ENCODE data around the gene RNF223. TPM values are rescaled to one million over a fixed set of nuclear protein-coding genes. Genes with fewer than 3 reads are reported as not detected.

Gene RNF223
- total RNA-seq, 1 donor from 2014 or later = 9.0 TPM

DNA sequence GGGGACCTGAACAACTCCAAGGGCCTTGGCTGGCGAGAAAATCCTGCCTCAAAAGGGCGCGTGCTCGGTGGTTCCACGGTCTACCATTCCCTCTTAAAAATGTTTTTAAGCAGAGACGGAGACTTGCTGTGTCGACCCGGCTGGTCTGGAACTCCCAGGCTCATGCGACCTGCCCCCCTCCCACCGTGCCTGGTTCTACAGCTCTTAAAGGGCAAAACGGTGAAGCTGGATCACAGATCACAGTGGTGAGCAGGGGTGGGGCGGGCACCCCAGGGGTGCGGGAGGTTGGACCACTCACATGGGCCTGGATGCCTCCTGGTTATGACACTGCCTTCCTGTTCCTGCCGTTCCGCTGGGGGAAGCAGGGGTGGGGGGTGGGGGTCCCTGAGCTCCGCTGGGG, 46.0 kb upstream of the RNF223 start:
- Histone ChIP-seq H3K27me3 (ENCODE audit: control insufficient read depth, insufficient read depth, low read length) (no peaks in the 10 kb centered on the region), H3K4me3 (ENCODE audit: low read depth, low read length) (no peak overlapping the region), H3K36me3 (ENCODE audit: control insufficient read depth, insufficient read depth, low read length) (no peaks in the 10 kb centered on the region)
- TF ChIP-seq, protein P1, sequence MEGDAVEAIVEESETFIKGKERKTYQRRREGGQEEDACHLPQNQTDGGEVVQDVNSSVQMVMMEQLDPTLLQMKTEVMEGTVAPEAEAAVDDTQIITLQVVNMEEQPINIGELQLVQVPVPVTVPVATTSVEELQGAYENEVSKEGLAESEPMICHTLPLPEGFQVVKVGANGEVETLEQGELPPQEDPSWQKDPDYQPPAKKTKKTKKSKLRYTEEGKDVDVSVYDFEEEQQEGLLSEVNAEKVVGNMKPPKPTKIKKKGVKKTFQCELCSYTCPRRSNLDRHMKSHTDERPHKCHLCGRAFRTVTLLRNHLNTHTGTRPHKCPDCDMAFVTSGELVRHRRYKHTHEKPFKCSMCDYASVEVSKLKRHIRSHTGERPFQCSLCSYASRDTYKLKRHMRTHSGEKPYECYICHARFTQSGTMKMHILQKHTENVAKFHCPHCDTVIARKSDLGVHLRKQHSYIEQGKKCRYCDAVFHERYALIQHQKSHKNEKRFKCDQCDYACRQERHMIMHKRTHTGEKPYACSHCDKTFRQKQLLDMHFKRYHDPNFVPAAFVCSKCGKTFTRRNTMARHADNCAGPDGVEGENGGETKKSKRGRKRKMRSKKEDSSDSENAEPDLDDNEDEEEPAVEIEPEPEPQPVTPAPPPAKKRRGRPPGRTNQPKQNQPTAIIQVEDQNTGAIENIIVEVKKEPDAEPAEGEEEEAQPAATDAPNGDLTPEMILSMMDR (IDR thresholded peaks at IDR 0.05; ENCODE audit: insufficient read depth, low read length, severe bottlenecking) = no peak
- FAIRE-seq (no peak), DNase-seq (ENCODE audit: low read depth) (no peak)

DNA sequence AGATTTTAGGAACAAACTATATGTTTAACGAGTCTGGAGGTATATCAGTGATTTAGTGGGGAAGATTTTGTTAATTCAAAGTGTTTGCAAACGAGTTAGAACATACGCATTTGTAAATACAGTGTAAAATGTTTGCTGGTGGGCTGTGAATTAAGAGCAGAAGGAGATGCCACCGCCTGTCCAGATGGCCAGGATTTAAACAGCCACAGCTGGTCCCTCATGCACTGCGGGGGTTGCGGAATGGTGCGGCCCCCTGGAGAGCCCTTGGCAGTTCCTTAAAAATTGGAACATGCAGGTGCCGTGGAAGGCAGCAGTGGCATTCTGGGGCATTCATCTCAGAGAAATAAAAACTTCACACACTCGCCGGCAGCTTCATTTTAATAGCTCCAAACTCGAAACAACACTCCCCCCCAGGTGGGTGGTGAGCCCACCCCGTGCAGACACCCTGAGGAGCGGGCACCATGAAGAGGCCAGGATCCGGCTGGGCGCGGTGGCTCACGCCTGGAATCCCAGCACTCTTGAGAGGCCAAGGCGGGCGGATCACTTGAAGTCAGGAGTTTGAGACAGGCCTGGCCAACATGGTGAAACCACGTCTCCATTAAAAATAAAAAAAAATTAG, 45.3 kb upstream of the RNF223 start:
- no peaks in the 10 kb centered on the region for H3K27me3 ChIP-seq (ENCODE audit: control insufficient read depth, insufficient read depth, low read length)
- DNase-seq (ENCODE audit: low read depth) (no peak), FAIRE-seq (no peak)
- TF ChIP-seq, protein P1 (IDR thresholded peaks at IDR 0.05; ENCODE audit: insufficient read depth, low read length, severe bottlenecking) = no peak
- no peaks in the 10 kb centered on the region for H3K36me3 ChIP-seq (ENCODE audit: control insufficient read depth, insufficient read depth, low read length)
- no peak overlapping the region for H3K4me3 ChIP-seq (ENCODE audit: low read depth, low read length)

DNA sequence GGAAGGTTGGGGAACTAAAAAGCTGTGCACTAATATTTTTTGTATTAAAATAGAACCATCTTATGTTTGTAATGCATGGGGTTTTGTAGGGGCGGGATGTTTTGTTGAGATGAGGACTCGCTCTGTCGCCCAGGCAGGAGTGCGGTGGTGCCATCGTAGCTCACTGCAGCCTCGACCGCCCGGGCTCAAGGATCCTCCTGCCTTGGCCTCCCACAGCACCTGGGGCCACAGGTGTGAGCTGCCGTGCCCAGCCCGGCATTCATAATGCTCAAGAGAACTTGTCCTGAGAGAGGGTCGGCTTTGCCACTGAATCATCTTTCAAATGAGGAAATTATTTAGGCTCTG, 44.7 kb upstream of the RNF223 start:
- H3K27me3 ChIP-seq (ENCODE audit: control insufficient read depth, insufficient read depth, low read length) = no peaks in the 10 kb centered on the region
- TF ChIP-seq, protein P1 (IDR thresholded peaks at IDR 0.05; ENCODE audit: insufficient read depth, low read length, severe bottlenecking) = no peak
- H3K4me3 ChIP-seq (ENCODE audit: low read depth, low read length) = no peak overlapping the region
- no peak for FAIRE-seq
- no peaks in the 10 kb centered on the region for H3K36me3 ChIP-seq (ENCODE audit: control insufficient read depth, insufficient read depth, low read length)
- DNase-seq (ENCODE audit: low read depth) = no peak

DNA sequence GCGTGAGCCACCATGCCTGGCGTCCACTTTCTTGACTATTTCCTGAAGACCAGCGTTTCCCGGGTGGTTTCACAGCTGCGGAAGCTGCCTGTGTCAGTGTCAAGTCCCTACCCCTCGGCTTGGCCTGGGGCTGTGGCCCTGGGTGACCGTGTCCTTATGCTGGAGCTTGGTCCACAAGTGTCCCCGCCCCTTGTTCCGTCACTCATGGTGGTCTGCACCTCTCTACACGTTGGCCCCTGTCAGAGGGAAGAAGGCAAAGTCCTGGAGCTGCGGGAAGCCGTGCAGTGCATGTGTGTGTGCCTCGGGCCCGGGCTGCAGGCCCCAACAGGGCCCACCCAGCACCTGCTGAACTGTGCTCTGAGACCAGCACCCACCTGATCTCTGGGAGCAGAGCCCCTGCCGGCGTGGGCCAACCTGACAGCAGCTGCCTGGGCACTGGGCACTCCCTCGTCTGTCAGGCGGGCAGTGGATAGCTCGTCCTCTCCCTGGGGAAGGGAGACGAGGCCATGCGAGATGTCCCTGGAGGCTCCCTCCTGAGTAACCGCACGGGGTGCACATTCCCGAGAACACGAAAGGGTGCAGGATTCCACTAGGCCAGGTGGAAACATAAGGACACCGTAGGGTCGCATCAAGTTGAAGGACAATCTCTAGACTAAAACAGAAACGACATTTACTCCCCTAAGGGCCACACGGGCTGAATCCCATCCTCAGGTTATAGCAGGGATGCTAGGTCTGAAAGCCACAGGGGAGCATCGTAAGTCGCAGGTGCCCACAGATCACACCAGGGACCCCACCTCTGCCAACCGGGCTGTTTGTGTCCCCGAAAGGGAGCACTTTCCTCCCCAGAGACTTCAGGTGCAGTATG, 44.1 kb upstream of the RNF223 start:
- FAIRE-seq (no peak), DNase-seq (ENCODE audit: low read depth) (no peak)
- TF ChIP-seq, protein P1 (IDR thresholded peaks at IDR 0.05; ENCODE audit: insufficient read depth, low read length, severe bottlenecking) = no peak
- Histone ChIP-seq H3K27me3 (ENCODE audit: control insufficient read depth, insufficient read depth, low read length) (no peaks in the 10 kb centered on the region), H3K4me3 (ENCODE audit: low read depth, low read length) (no peak overlapping the region), H3K36me3 (ENCODE audit: control insufficient read depth, insufficient read depth, low read length) (peaks cover 2% of the 10 kb centered on the region)

DNA sequence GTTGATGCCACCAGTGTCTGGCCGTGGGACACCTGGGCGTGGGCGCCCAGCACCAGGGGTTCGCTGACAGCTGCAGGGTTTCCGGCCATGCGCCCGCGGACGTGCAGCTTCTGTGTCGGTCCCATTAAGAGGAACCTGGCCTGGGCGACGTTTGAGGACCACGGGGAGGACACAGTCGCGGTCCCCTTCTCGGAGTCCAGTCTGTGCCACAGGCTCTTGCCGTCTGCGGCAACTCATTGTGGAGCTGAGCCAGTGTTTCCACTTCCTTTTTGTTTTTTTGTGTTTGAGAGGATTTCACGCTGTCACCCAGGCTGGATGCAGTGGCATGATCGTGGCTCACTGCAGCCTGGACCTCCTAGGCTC, 43.3 kb upstream of the RNF223 start:
- H3K36me3 ChIP-seq (ENCODE audit: control insufficient read depth, insufficient read depth, low read length) = peaks cover 3% of the 10 kb centered on the region
- H3K4me3 ChIP-seq (ENCODE audit: low read depth, low read length) = no peak overlapping the region
- FAIRE-seq (no peak), DNase-seq (ENCODE audit: low read depth) (no peak)
- TF ChIP-seq, protein P1 (IDR thresholded peaks at IDR 0.05; ENCODE audit: insufficient read depth, low read length, severe bottlenecking) = no peak
- H3K27me3 ChIP-seq (ENCODE audit: control insufficient read depth, insufficient read depth, low read length) = no peaks in the 10 kb centered on the region

Measured in bronchial epithelial cell (primary cell).